ENCODE data around the gene LPP. TPM values are rescaled to one million over a fixed set of nuclear protein-coding genes. Genes with fewer than 3 reads are reported as not detected.

The LPP gene
- total RNA-seq, 1 donor from 2014 or later, result 222 TPM

DNA sequence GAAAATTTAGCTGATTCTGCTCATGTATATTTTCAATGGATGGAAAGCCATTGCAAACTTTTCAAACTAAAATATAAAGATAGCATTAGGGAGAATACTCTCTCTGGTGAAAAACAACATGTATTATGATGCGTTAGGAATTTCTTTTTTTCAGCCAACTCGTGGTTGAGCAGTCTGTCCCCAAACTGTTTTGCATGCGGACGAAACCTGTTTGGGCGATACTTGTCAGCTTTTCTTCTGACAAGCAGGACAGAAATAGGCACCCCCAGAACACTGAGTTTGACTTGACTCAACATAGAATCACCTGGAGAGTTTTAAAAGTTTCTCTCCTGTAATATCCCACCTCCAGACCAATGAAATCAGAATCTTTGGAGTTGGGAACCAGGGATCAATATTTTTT, 600.3 kb downstream of the LPP start:
- no peaks in the 10 kb centered on the region for H3K36me3 ChIP-seq (ENCODE audit: insufficient read depth, low read length)
- peaks cover 4% of the 10 kb centered on the region for H3K36me3 Mint-ChIP-seq (ENCODE audit: low read depth, unreplicated experiment)
- H3K27ac ChIP-seq (ENCODE audit: low read depth, low read length), result no peak overlapping the region
- H3K4me3 ChIP-seq (ENCODE audit: insufficient read depth, low read depth, low read length), result no peak overlapping the region
- no peak overlapping the region for H3K9ac ChIP-seq (ENCODE audit: low read length)
- H3K27ac Mint-ChIP-seq (ENCODE audit: unreplicated experiment), result no peak overlapping the region
- TF ChIP-seq EZH2 (IDR thresholded peaks at IDR 0.05; ENCODE audit: insufficient read depth, low read length) (no peak), CTCF (IDR thresholded peaks at IDR 0.05; ENCODE audit: insufficient read depth, low read depth, low read length) (no peak)
- H3K4me1 Mint-ChIP-seq (ENCODE audit: low read depth, unreplicated experiment), result peaks cover 17% of the 10 kb centered on the region
- no peaks in the 10 kb centered on the region for H3K9me3 ChIP-seq (ENCODE audit: insufficient read depth, low read depth, low read length)
- no peak overlapping the region for H3K4me3 Mint-ChIP-seq (ENCODE audit: unreplicated experiment)
- no peak overlapping the region for H2AFZ ChIP-seq (ENCODE audit: low read depth, low read length)
- H3K4me2 ChIP-seq (ENCODE audit: low read length), result no peak overlapping the region
- H3K27me3 ChIP-seq (ENCODE audit: insufficient read depth, low read length), result no peaks in the 10 kb centered on the region
- H4K20me1 ChIP-seq (ENCODE audit: insufficient read depth, low read length), result peaks cover 34% of the 10 kb centered on the region
- H3K79me2 ChIP-seq (ENCODE audit: insufficient read depth, low read length), result peaks cover 6% of the 10 kb centered on the region
- no peaks in the 10 kb centered on the region for H3K27me3 Mint-ChIP-seq (ENCODE audit: low read depth, unreplicated experiment)
- peaks cover 3% of the 10 kb centered on the region for H3K4me1 ChIP-seq (ENCODE audit: insufficient read depth, low read length)
- DNase-seq (ENCODE audit: low read depth) (no peak), FAIRE-seq (peak; percentile 20)
- peaks cover 3% of the 10 kb centered on the region for H3K9me3 Mint-ChIP-seq (ENCODE audit: unreplicated experiment)

DNA sequence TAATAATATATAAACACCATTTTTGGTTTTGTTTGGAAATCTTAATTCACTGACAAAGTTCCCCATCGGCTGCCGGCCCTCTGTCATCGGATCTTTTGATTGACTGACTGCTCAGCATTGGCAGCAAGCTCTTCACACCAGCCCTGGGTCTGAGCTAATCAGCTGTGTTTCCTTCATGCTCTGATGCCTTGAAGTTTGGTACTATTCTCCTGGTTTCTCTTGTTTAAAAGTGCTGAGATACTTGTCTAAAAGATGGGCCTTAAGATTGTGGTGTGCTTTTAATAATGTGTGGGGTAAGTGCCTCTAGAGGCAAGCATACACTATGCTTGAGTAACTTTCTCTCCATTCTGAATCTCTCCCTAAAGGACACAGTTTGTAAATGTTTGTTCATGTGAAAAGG, 602.3 kb downstream of the LPP start:
- peaks cover 3% of the 10 kb centered on the region for H3K36me3 ChIP-seq (ENCODE audit: insufficient read depth, low read length)
- Mint-ChIP-seq H3K27ac (ENCODE audit: unreplicated experiment) (no peak overlapping the region), H3K4me1 (ENCODE audit: low read depth, unreplicated experiment) (peaks cover 33% of the 10 kb centered on the region), H3K36me3 (ENCODE audit: low read depth, unreplicated experiment) (peaks cover 4% of the 10 kb centered on the region), H3K4me3 (ENCODE audit: unreplicated experiment) (no peak overlapping the region), H3K27me3 (ENCODE audit: low read depth, unreplicated experiment) (no peaks in the 10 kb centered on the region), H3K9me3 (ENCODE audit: unreplicated experiment) (no peaks in the 10 kb centered on the region)
- H3K27me3 ChIP-seq (ENCODE audit: insufficient read depth, low read length), result no peaks in the 10 kb centered on the region
- peaks cover 46% of the 10 kb centered on the region for H4K20me1 ChIP-seq (ENCODE audit: insufficient read depth, low read length)
- H3K4me3 ChIP-seq (ENCODE audit: insufficient read depth, low read depth, low read length), result no peak overlapping the region
- DNase-seq (ENCODE audit: low read depth) (no peak), FAIRE-seq (no peak)
- H2AFZ ChIP-seq (ENCODE audit: low read depth, low read length), result no peak overlapping the region
- no peaks in the 10 kb centered on the region for H3K9me3 ChIP-seq (ENCODE audit: insufficient read depth, low read depth, low read length)
- TF ChIP-seq CTCF (IDR thresholded peaks at IDR 0.05; ENCODE audit: insufficient read depth, low read depth, low read length) (no peak), EZH2 (IDR thresholded peaks at IDR 0.05; ENCODE audit: insufficient read depth, low read length) (no peak)
- H3K79me2 ChIP-seq (ENCODE audit: insufficient read depth, low read length), result peaks cover 6% of the 10 kb centered on the region
- H3K4me2 ChIP-seq (ENCODE audit: low read length), result no peak overlapping the region
- H3K27ac ChIP-seq (ENCODE audit: low read depth, low read length), result no peak overlapping the region
- H3K9ac ChIP-seq (ENCODE audit: low read length), result no peak overlapping the region
- H3K4me1 ChIP-seq (ENCODE audit: insufficient read depth, low read length), result peaks cover 6% of the 10 kb centered on the region

GRCh38 chr3:188759336-188760005, 605.5 kb downstream of the LPP start:
- TF ChIP-seq CTCF (IDR thresholded peaks at IDR 0.05; ENCODE audit: insufficient read depth, low read depth, low read length), result no peak
- TF ChIP-seq EZH2 (IDR thresholded peaks at IDR 0.05; ENCODE audit: insufficient read depth, low read length), result no peak
- Histone ChIP-seq H3K9ac (ENCODE audit: low read length) (no peak overlapping the region), H3K79me2 (ENCODE audit: insufficient read depth, low read length) (peaks cover 14% of the 10 kb centered on the region), H3K9me3 (ENCODE audit: insufficient read depth, low read depth, low read length) (no peaks in the 10 kb centered on the region), H3K36me3 (ENCODE audit: insufficient read depth, low read length) (peaks cover 4% of the 10 kb centered on the region), H3K27ac (ENCODE audit: low read depth, low read length) (no peak overlapping the region), H2AFZ (ENCODE audit: low read depth, low read length) (no peak overlapping the region), H4K20me1 (ENCODE audit: insufficient read depth, low read length) (peaks cover 28% of the 10 kb centered on the region), H3K27me3 (ENCODE audit: insufficient read depth, low read length) (no peaks in the 10 kb centered on the region), H3K4me1 (ENCODE audit: insufficient read depth, low read length) (peaks cover 3% of the 10 kb centered on the region), H3K4me2 (ENCODE audit: low read length) (no peak overlapping the region), H3K4me3 (ENCODE audit: insufficient read depth, low read depth, low read length) (no peak overlapping the region)
- peaks cover 7% of the 10 kb centered on the region for H3K36me3 Mint-ChIP-seq (ENCODE audit: low read depth, unreplicated experiment)
- peaks cover 26% of the 10 kb centered on the region for H3K4me1 Mint-ChIP-seq (ENCODE audit: low read depth, unreplicated experiment)
- no peak overlapping the region for H3K27ac Mint-ChIP-seq (ENCODE audit: unreplicated experiment)
- DNase-seq (ENCODE audit: low read depth), result no peak
- no peaks in the 10 kb centered on the region for H3K9me3 Mint-ChIP-seq (ENCODE audit: unreplicated experiment)
- FAIRE-seq, result no peak
- no peaks in the 10 kb centered on the region for H3K27me3 Mint-ChIP-seq (ENCODE audit: low read depth, unreplicated experiment)
- H3K4me3 Mint-ChIP-seq (ENCODE audit: unreplicated experiment), result no peak overlapping the region
